SK-N-SH (cell line): Measurements from ENCODE around the gene IFT52. TPM values are rescaled to one million over a fixed set of nuclear protein-coding genes. Genes with fewer than 3 reads are reported as not detected.

ENCODE experiments used
- CTCF ChIA-PET: fragments of 300-600, 350-600 bp; formaldehyde crosslinking; extraction: SDS; loops from one replicate; lab custom pipeline; 2021; lab: Yijun Ruan, JAX
- POLR2A ChIA-PET: fragments of 350-600 bp; sonication (Branson Sonifier 250); formaldehyde crosslinking; extraction: SDS; loops from one replicate; lab custom pipeline; 2020; ENCODE audit warnings: antibody characterized with exemption, inconsistent platforms; lab: Yijun Ruan, JAX
- DNase-seq: peaks from one replicate; pipeline ENCODE4 v3.0.0; 2012
- H2AFZ ChIP-seq: fragments of 200-600 bp; sonication (generic); 2 replicates; pipeline ENCODE4 v1.8.1; 2016; ENCODE audit warnings: antibody characterized with exemption, mild to moderate bottlenecking, low read depth
- H3F3A ChIP-seq: fragments of 200-600 bp; sonication (generic); replicated peaks from 2 replicates; pipeline ENCODE3; 2016; ENCODE audit warnings: antibody characterized with exemption, mild to moderate bottlenecking; ENCODE audit not compliant: insufficient read depth
- H3K27ac ChIP-seq, 2 experiments: fragments of 200-500 bp in 1 of 2; fragments of 200-600 bp in 1 of 2; sonication (Bioruptor generic) in 1 of 2; sonication (generic), shearing (Covaris generic) in 1 of 2; 2 replicates each; pipeline versions ENCODE4 v1.5.1 to v1.6.1; 2014 to 2016; ENCODE audit warnings: low read depth in 2 of 2, inconsistent platforms in 1 of 2, low read length in 1 of 2, mild to moderate bottlenecking in 1 of 2, mixed read lengths in 1 of 2
- H3K27me3 ChIP-seq: fragments of 200-600 bp; sonication (generic), shearing (Covaris generic); 2 replicates; pipeline ENCODE4 v1.6.1; 2016; ENCODE audit warnings: mixed run types; ENCODE audit not compliant: insufficient read depth
- H3K36me3 ChIP-seq, 2 experiments: fragments of 200-500 bp in 1 of 2; fragments of 200-600 bp in 1 of 2; sonication (Bioruptor generic) in 1 of 2; sonication (generic) in 1 of 2; replicated peaks in 1 of 2; 2 replicates each; pipeline versions ENCODE3 to v1.5.1; 2014 to 2016; ENCODE audit warnings: low read length in 1 of 2, mild to moderate bottlenecking in 1 of 2; ENCODE audit not compliant: insufficient read depth in 2 of 2, control insufficient read depth in 1 of 2
- H3K4me1 ChIP-seq, 2 experiments: fragments of 200-500 bp in 1 of 2; fragments of 200-600 bp in 1 of 2; sonication (Bioruptor generic) in 1 of 2; sonication (generic), shearing (Covaris generic) in 1 of 2; 2 replicates each; pipeline versions ENCODE4 v1.5.1 to v1.6.1; 2014 to 2016; ENCODE audit warnings: low read depth in 1 of 2, low read length in 1 of 2, mixed run types in 1 of 2; ENCODE audit not compliant: insufficient read depth in 2 of 2, control insufficient read depth in 1 of 2
- H3K4me2 ChIP-seq: fragments of 200-600 bp; sonication (generic), shearing (Covaris generic); 2 replicates; pipeline ENCODE4 v1.6.1; 2017; ENCODE audit warnings: mixed run types
- H3K4me3 ChIP-seq, 2 experiments: fragments of 200-500 bp in 1 of 2; fragments of 200-600 bp in 1 of 2; sonication (Bioruptor generic) in 1 of 2; sonication (generic), shearing (Covaris generic) in 1 of 2; 2 replicates each; pipeline versions ENCODE4 v1.5.1 to v1.8.1; 2014 to 2016; ENCODE audit warnings: low read depth in 2 of 2, inconsistent platforms in 1 of 2, low read length in 1 of 2, mild to moderate bottlenecking in 1 of 2, mixed read lengths in 1 of 2, moderate library complexity in 1 of 2
- H3K79me2 ChIP-seq: fragments of 200-600 bp; sonication (generic); 2 replicates; pipeline ENCODE4 v1.8.1; 2017; ENCODE audit warnings: mild to moderate bottlenecking; ENCODE audit not compliant: insufficient read depth
- H3K9ac ChIP-seq: fragments of 200-600 bp; sonication (generic); 2 replicates; pipeline ENCODE4 v1.6.1; 2017; ENCODE audit warnings: mixed run types
- H3K9me2 ChIP-seq: fragments of 200-600 bp; sonication (generic); 2 replicates; pipeline ENCODE4 v1.6.1; 2017; ENCODE audit warnings: mixed run types
- H3K9me3 ChIP-seq: fragments of 200-600 bp; sonication (generic); 2 replicates; pipeline ENCODE4 v1.6.1; 2017; ENCODE audit warnings: mixed run types, mild to moderate bottlenecking, moderate library complexity
- H4K20me1 ChIP-seq: fragments of 200-600 bp; sonication (generic); 2 replicates; pipeline ENCODE4 v1.6.1; 2017; ENCODE audit warnings: mild to moderate bottlenecking, mixed run types; ENCODE audit not compliant: insufficient read depth
- ELF1 ChIP-seq: IDR thresholded peaks from 2 replicates; pipeline ENCODE4 v1.4.0; 2012
- EZH2phosphoT487 ChIP-seq: fragments of 200-600 bp; sonication (generic); IDR thresholded peaks from 2 replicates; pipeline ENCODE4 v1.6.1; 2017; ENCODE audit warnings: low read depth, mixed run types, mild to moderate bottlenecking, antibody characterized with exemption, moderate library complexity, borderline replicate concordance
- FOSL2 ChIP-seq: IDR thresholded peaks from 2 replicates; pipeline ENCODE4 v1.4.0; 2012; ENCODE audit warnings: low read depth, mild to moderate bottlenecking, moderate library complexity, borderline replicate concordance
- FOXJ3 ChIP-seq: sonication (generic); formaldehyde crosslinking; IDR thresholded peaks from 2 replicates; pipeline ENCODE4 v1.5.1; 2020; ENCODE audit warnings: mild to moderate bottlenecking, missing genetic modification reagents
- GATA2 ChIP-seq: sonication (generic); formaldehyde crosslinking; IDR thresholded peaks from 2 replicates; pipeline ENCODE4 v1.5.0; 2020; ENCODE audit warnings: mild to moderate bottlenecking, missing genetic modification reagents
- JUND ChIP-seq: IDR thresholded peaks from 2 replicates; pipeline ENCODE4 v1.4.0; 2012
- NFIC ChIP-seq: IDR thresholded peaks from 2 replicates; pipeline ENCODE4 v1.4.0; 2012; ENCODE audit warnings: borderline replicate concordance
- POLR2AphosphoS5 ChIP-seq: IDR thresholded peaks from 2 replicates; pipeline ENCODE4 v1.6.1; 2012; ENCODE audit warnings: low read depth, low read length
- RAD21 ChIP-seq: IDR thresholded peaks from 2 replicates; pipeline ENCODE4 v1.6.1; 2012; ENCODE audit warnings: mild to moderate bottlenecking, low read length
- RCOR1 ChIP-seq: fragments of 150-350 bp; IDR thresholded peaks from 2 replicates; pipeline ENCODE4 v1.6.1; 2017; ENCODE audit warnings: antibody characterized with exemption, low read length
- RXRA ChIP-seq: IDR thresholded peaks from 2 replicates; pipeline ENCODE4 v1.4.0; 2012; ENCODE audit warnings: low read depth, mild to moderate bottlenecking, borderline replicate concordance
- SIN3A ChIP-seq: IDR thresholded peaks from 2 replicates; pipeline ENCODE4 v1.6.1; 2012; ENCODE audit warnings: low read depth, mild to moderate bottlenecking, low read length, moderate library complexity, borderline replicate concordance
- SMC3 ChIP-seq: IDR thresholded peaks from 2 replicates; pipeline ENCODE4 v1.6.1; 2012; ENCODE audit warnings: low read depth, low read length, improper control_type of control experiment
- TCF12 ChIP-seq: IDR thresholded peaks from 2 replicates; pipeline ENCODE4 v1.4.0; 2012
- TEAD4 ChIP-seq: IDR thresholded peaks from 2 replicates; pipeline ENCODE4 v1.4.0; 2012; ENCODE audit warnings: mild to moderate bottlenecking, borderline replicate concordance; ENCODE audit not compliant: insufficient read depth
- WGBS: methylation state at CpG from one replicate; pipeline ENCODE4 v1.1.6; 2017; ENCODE audit warnings: low lambda C conversion rate; 5-methylcytosine and 5-hydroxymethylcytosine counted together
- polyA plus RNA-seq, 3 experiments: library from polyadenylated mRNA; depleted of rRNA; stranded (reverse); fragments of >200 nt; gene quantifications; 2 replicates each; pipeline ENCODE4 v1.2.3, GENCODE V29; 2012
- TF ChIP-seq, protein P1 (sequence below): IDR thresholded peaks from 2 replicates; pipeline ENCODE4; 2012
- TF ChIP-seq, protein P2 (sequence below): IDR thresholded peaks from 2 replicates; pipeline ENCODE4 v1.4.0; 2012; ENCODE audit warnings: low read depth
- TF ChIP-seq, protein P3 (sequence below): fragments of 200-600 bp; sonication (generic); IDR thresholded peaks from 2 replicates; pipeline ENCODE4 v1.6.1; 2017; ENCODE audit warnings: antibody characterized with exemption, mild to moderate bottlenecking, moderate library complexity

The IFT52 gene
- polyA plus RNA-seq, 1 of the 3 experiments (the other 2 are of a cell fraction), result 34.0 TPM

DNA sequence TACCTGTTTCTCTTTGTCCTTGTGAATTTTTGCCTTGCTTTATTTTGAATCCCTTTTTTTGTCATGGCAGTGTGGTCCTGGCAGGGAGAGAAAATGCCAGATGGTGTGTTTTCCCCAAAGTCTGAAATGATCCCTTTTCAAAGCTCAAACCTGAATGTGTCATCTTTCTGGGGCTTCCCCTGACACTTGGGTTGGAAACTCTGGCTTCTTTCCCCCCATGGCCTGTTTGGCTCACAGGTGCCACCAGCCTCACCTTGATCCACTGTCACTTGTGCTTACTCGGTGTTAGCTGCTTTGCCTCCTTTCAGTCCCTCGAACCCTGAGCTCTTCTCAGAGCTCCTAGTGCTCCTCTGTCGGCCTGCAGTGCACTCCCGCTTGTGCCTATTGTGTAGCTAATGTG lies 98.4 kb downstream of the IFT52 start:
- WGBS, result 98% methylated on average over 4 of the region's 4 CpGs
- H3F3A ChIP-seq, result no peaks in the 10 kb centered on the region
- CTCF ChIA-PET, result interaction anchor here (0.6 to 2.7 kb wide), 7 partner anchors 11 to 1033 kb away, joined by 3 to 12 read pairs (median 3); no protein-coding TSS in a partner anchor

DNA sequence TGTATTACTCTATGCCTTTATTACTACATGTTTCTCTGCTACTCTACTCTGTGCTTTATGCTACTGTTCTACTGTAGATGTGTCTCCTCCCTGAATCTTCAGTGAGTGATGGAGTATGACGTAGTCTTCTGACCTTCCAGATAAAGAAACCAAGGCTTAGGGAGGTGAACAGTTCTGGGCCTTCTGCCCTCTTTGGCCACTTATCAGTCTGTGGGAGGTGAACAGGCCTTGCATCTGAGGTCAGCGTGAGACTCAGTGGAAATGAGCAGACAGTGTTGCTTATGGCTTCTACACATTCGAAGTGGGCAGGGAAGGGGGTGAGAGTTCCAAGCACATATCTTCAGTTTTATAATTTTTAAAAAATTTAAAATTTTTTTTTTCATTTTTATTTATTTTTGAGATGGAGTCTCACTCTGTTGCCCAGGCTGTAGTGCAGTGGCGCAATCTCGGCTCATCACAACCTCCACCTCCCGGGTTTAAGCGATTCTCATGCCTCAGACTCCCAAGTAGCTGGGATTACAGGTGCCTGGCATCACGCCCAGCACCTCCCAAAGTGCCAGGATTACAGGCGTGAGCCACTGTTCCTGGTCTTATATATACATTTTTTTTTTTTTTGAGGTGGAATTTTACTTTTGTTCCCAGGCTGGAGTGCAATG lies 100.3 kb downstream of the IFT52 start:
- no peaks in the 10 kb centered on the region for H3K79me2 ChIP-seq
- H3K27ac ChIP-seq, result no peak overlapping the region
- H3K4me3 ChIP-seq, result no peak overlapping the region
- H3K27me3 ChIP-seq, result no peaks in the 10 kb centered on the region
- H3K9me3 ChIP-seq, result no peaks in the 10 kb centered on the region
- ChIA-PET CTCF (interaction anchor here (0.6 to 4.1 kb wide), 20 partner anchors 10 to 617 kb away, joined by 3 to 40 read pairs (median 4); no protein-coding TSS in a partner anchor), POLR2A (no interaction called here)
- WGBS, result 90% methylated on average over 9 of the region's 9 CpGs
- no peaks in the 10 kb centered on the region for H4K20me1 ChIP-seq
- H3K36me3 ChIP-seq, result no peaks in the 10 kb centered on the region
- H2AFZ ChIP-seq, result no peak overlapping the region
- H3K4me1 ChIP-seq, result no peaks in the 10 kb centered on the region
- no peak for TF ChIP-seq POLR2AphosphoS5
- TF ChIP-seq, all 33 proteins: peak for 0
- H3K9me2 ChIP-seq, result no peaks in the 10 kb centered on the region
- H3K9ac ChIP-seq, result no peak overlapping the region
- no peak for DNase-seq
- no peaks in the 10 kb centered on the region for H3F3A ChIP-seq
- no peak overlapping the region for H3K4me2 ChIP-seq

More for the DNA sequence above, 98.4 kb downstream of the IFT52 start:
- Histone ChIP-seq H2AFZ (no peak overlapping the region), H3K27me3 (no peaks in the 10 kb centered on the region), H3K4me3 (no peak overlapping the region), H3K27ac (no peak overlapping the region), H3K9me2 (no peaks in the 10 kb centered on the region), H3K9me3 (no peaks in the 10 kb centered on the region), H3K4me2 (no peak overlapping the region), H3K79me2 (no peaks in the 10 kb centered on the region), H4K20me1 (no peaks in the 10 kb centered on the region), H3K36me3 (no peaks in the 10 kb centered on the region), H3K9ac (no peak overlapping the region), H3K4me1 (no peaks in the 10 kb centered on the region)
- TF ChIP-seq FOXJ3 (CRISPR knock-in tag) (no peak), TEAD4 (no peak), POLR2AphosphoS5 (no peak), ELF1 (no peak), RXRA (no peak)
- POLR2A ChIA-PET, result no interaction called here
- no peak for DNase-seq

DNA sequence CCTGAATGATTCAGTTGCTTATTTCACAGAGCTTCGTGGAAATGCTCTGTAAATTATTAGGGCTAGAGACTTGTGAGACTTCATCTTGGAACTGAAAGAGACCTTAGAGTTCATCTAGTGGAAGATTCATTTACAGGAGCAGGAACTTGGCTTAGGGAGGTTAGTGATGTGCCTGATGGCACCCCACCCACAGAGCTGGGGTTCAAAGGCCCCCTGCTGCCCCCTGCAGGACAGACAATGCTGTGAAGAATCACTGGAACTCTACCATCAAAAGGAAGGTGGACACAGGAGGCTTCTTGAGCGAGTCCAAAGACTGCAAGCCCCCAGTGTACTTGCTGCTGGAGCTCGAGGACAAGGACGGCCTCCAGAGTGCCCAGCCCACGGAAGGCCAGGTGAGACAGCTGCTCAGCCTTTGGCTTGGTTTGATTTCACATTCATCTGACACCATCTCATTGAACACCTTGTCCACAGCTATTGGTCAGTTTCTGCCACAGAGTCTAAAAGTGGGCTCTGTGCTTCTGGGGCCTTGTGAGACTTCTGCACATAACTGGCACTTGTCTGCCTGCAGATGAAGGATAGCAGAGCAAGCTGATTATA lies 101.3 kb downstream of the IFT52 start:
- TF ChIP-seq GATA2 (no peak), EZH2phosphoT487 (no peak), NFIC (no peak), RAD21 (peak; percentile 72), SIN3A (no peak), FOXJ3 (CRISPR knock-in tag) (no peak), ELF1 (no peak), SMC3 (peak; percentile 56), FOSL2 (no peak), RCOR1 (no peak), JUND (no peak), TCF12 (no peak)
- TF ChIP-seq, protein P1, sequence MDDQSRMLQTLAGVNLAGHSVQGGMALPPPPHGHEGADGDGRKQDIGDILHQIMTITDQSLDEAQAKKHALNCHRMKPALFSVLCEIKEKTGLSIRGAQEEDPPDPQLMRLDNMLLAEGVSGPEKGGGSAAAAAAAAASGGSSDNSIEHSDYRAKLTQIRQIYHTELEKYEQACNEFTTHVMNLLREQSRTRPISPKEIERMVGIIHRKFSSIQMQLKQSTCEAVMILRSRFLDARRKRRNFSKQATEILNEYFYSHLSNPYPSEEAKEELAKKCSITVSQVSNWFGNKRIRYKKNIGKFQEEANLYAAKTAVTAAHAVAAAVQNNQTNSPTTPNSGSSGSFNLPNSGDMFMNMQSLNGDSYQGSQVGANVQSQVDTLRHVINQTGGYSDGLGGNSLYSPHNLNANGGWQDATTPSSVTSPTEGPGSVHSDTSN, result no peak
- TF ChIP-seq, protein P2, sequence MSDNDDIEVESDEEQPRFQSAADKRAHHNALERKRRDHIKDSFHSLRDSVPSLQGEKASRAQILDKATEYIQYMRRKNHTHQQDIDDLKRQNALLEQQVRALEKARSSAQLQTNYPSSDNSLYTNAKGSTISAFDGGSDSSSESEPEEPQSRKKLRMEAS, result no peak
- TF ChIP-seq, protein P3, sequence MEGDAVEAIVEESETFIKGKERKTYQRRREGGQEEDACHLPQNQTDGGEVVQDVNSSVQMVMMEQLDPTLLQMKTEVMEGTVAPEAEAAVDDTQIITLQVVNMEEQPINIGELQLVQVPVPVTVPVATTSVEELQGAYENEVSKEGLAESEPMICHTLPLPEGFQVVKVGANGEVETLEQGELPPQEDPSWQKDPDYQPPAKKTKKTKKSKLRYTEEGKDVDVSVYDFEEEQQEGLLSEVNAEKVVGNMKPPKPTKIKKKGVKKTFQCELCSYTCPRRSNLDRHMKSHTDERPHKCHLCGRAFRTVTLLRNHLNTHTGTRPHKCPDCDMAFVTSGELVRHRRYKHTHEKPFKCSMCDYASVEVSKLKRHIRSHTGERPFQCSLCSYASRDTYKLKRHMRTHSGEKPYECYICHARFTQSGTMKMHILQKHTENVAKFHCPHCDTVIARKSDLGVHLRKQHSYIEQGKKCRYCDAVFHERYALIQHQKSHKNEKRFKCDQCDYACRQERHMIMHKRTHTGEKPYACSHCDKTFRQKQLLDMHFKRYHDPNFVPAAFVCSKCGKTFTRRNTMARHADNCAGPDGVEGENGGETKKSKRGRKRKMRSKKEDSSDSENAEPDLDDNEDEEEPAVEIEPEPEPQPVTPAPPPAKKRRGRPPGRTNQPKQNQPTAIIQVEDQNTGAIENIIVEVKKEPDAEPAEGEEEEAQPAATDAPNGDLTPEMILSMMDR, result peak; percentile 73
- H3K79me2 ChIP-seq, result no peaks in the 10 kb centered on the region
- no peak overlapping the region; a peak in 1 of 4 replicates for H3K4me3 ChIP-seq
- H3K27me3 ChIP-seq, result no peaks in the 10 kb centered on the region
- H3K27ac ChIP-seq, result no peak overlapping the region
- H3K4me2 ChIP-seq, result no peak overlapping the region
- ChIA-PET POLR2A (interaction anchor here (0.7 kb wide), 1 partner anchor 235 kb away, joined by 4 read pairs; no protein-coding TSS in a partner anchor), CTCF (interaction anchor here (0.6 to 4.1 kb wide), 34 partner anchors 10 to 399 kb away, joined by 3 to 40 read pairs (median 4); no protein-coding TSS in a partner anchor)
- no peaks in the 10 kb centered on the region for H3K9me3 ChIP-seq
- WGBS, result 100% methylated on average over 1 of the region's 5 CpGs
- peak; percentile 82 for DNase-seq
- H3K9ac ChIP-seq, result no peak overlapping the region
- H3K36me3 ChIP-seq, result no peaks in the 10 kb centered on the region
- H3K9me2 ChIP-seq, result no peaks in the 10 kb centered on the region
- no peaks in the 10 kb centered on the region for H3K4me1 ChIP-seq
- no peaks in the 10 kb centered on the region for H4K20me1 ChIP-seq
- H2AFZ ChIP-seq, result no peak overlapping the region
- no peaks in the 10 kb centered on the region for H3F3A ChIP-seq
